Endothelial cell of umbilical vein (primary cell): Measurements from ENCODE around the gene HAPLN2. TPM values are rescaled to one million over a fixed set of nuclear protein-coding genes. Genes with fewer than 3 reads are reported as not detected.
"Not testable (repeated sequence)": the region's sequence is repeated elsewhere in the genome, so short reads cannot be mapped to it uniquely, and the experiment has no call there.

ENCODE experiments used
- BruUV-seq: library from RNA; stranded (reverse); fragments of 400-500 nt; replicated peaks from 2 replicates; lab custom pipeline; 2021; lab: Mats Ljungman, UMichigan
- CTCF ChIA-PET: fragments of 300-600, 350-600 bp; sonication (Branson Sonifier 250); formaldehyde crosslinking; loops from one replicate; lab custom pipeline; 2021; ENCODE audit warnings: antibody characterized with exemption, inconsistent platforms; lab: Charles Lee
- POLR2A ChIA-PET: fragments of 300-600, 350-600 bp; sonication (Branson Sonifier 250); formaldehyde crosslinking; loops from one replicate; lab custom pipeline; 2021; ENCODE audit warnings: antibody characterized with exemption, inconsistent platforms; lab: Charles Lee
- DNase-seq: peaks from one replicate; pipeline ENCODE4 v3.0.0-alpha.2; 2011; ENCODE audit warnings: low read depth, low spot score
- FAIRE-seq: peaks from 2 replicates; lab custom pipeline; 2011; peaks lifted over from hg19 to GRCh38; lab: Jason Lieb, UNC
- H2AFZ ChIP-seq: 2 replicates; pipeline ENCODE4 v1.6.0; 2012; ENCODE audit warnings: low read depth, low read length, control low read depth, inconsistent platforms
- H3K27ac ChIP-seq: 2 replicates; pipeline ENCODE4 v1.5.1; 2011; ENCODE audit warnings: low read depth, mild to moderate bottlenecking, control low read depth, low read length, moderate library complexity; ENCODE audit not compliant: insufficient read depth
- H3K27me3 ChIP-seq, 2 experiments: 2 replicates each; pipeline versions ENCODE4 v1.6.0 to v1.6.1; 2011; ENCODE audit warnings: low read length in 2 of 2, mixed read lengths in 1 of 2; ENCODE audit not compliant: control insufficient read depth in 2 of 2, insufficient read depth in 2 of 2
- H3K36me3 ChIP-seq, 2 experiments: 2 replicates in 1 of 2; 3 replicates in 1 of 2; pipeline ENCODE4 v1.5.1; 2011; ENCODE audit warnings: low read length in 2 of 2, mild to moderate bottlenecking in 1 of 2, moderate library complexity in 1 of 2; ENCODE audit not compliant: control insufficient read depth in 2 of 2, insufficient read depth in 2 of 2; ENCODE audit errors: extremely low read depth in 1 of 2
- H3K4me1 ChIP-seq: 3 replicates; pipeline ENCODE4 v1.5.1; 2011; ENCODE audit warnings: mild to moderate bottlenecking, low read length; ENCODE audit not compliant: control insufficient read depth, insufficient read depth; ENCODE audit errors: extremely low read depth
- H3K4me2 ChIP-seq: 2 replicates; pipeline ENCODE4 v1.6.1; 2011; ENCODE audit warnings: low read length, control low read depth, mixed read lengths; ENCODE audit not compliant: insufficient read depth
- H3K4me3 ChIP-seq, 3 experiments: fragments of 200-600 bp in 1 of 3; sonication (generic), shearing (Covaris generic) in 1 of 3; replicated peaks in 1 of 3; 2 replicates each; pipeline ENCODE4 v1.5.1; 2011 to 2016; ENCODE audit warnings: control low read depth in 3 of 3, low read length in 3 of 3, mild to moderate bottlenecking in 2 of 3, inconsistent platforms in 1 of 3, low read depth in 1 of 3, moderate library complexity in 1 of 3; ENCODE audit not compliant: insufficient read depth in 1 of 3
- H3K79me2 ChIP-seq: 2 replicates; pipeline ENCODE4 v1.6.0; 2012; ENCODE audit warnings: low read length, inconsistent platforms; ENCODE audit not compliant: control insufficient read depth, insufficient read depth
- H3K9ac ChIP-seq: replicated peaks from 2 replicates; pipeline ENCODE3; 2011; ENCODE audit warnings: low read length, control low read depth; ENCODE audit not compliant: insufficient read depth; ENCODE audit errors: extremely low read depth
- H3K9me1 ChIP-seq: replicated peaks from 3 replicates; pipeline ENCODE4 v1.6.0; 2011; ENCODE audit warnings: mild to moderate bottlenecking, low read length; ENCODE audit not compliant: control insufficient read depth, insufficient read depth; ENCODE audit errors: extremely low read depth
- H3K9me3 ChIP-seq: replicated peaks from 2 replicates; pipeline ENCODE4 v1.5.1; 2012; ENCODE audit warnings: low read length, inconsistent platforms; ENCODE audit not compliant: control insufficient read depth, insufficient read depth
- H4K20me1 ChIP-seq: replicated peaks from 2 replicates; pipeline ENCODE3; 2011; ENCODE audit warnings: mild to moderate bottlenecking, low read length; ENCODE audit not compliant: control insufficient read depth, insufficient read depth; ENCODE audit errors: extremely low read depth
- GATA2 ChIP-seq: IDR thresholded peaks from 2 replicates; pipeline ENCODE4 v1.7.0; 2011; ENCODE audit warnings: low read depth, mild to moderate bottlenecking, moderate library complexity, mixed read lengths, low read length; ENCODE audit not compliant: insufficient read length, insufficient read depth
- JUN ChIP-seq: IDR thresholded peaks from 2 replicates; pipeline ENCODE4 v1.6.1; 2011; ENCODE audit warnings: borderline replicate concordance, low read depth; ENCODE audit not compliant: insufficient read length, insufficient read depth
- MYC ChIP-seq: IDR thresholded peaks from one replicate; pipeline ENCODE4 v1.6.1; 2011; ENCODE audit warnings: mild to moderate bottlenecking, low read depth, low read length
- POLR2A ChIP-seq: IDR thresholded peaks from 2 replicates; pipeline ENCODE4 v1.6.1; 2012; ENCODE audit warnings: low read depth, mild to moderate bottlenecking, control low read depth, low read length
- POLR2AphosphoS5 ChIP-seq: IDR thresholded peaks from 2 replicates; pipeline ENCODE4 v1.6.1; 2012; ENCODE audit warnings: low read depth, mild to moderate bottlenecking, control low read depth, low read length, moderate library complexity; ENCODE audit not compliant: insufficient read depth
- dilution Hi-C: fragments of 300-500 bp; cut with MboI; formaldehyde crosslinking; loops from one replicate; pipeline ENCODE4 v1.15.0; 2019; ENCODE audit warnings: low sequenced_read_pairs; ENCODE audit not compliant: extremely low pct_ligation_motif_present
- intact Hi-C: fragments of 100-400 bp; cut with micrococcal nuclease; formaldehyde crosslinking; loops from one replicate; pipeline ENCODE4 v1.10.0; 2022
- polyA plus RNA-seq, 4 experiments: library from polyadenylated mRNA; depleted of rRNA in 3 of 4; stranded (reverse) in 3 of 4; unstranded in 1 of 4; fragments of >200 nt; gene quantifications; 2 replicates each; pipeline versions ENCODE4 v1.2.1 to v1.2.3, GENCODE V29; 2011 to 2012; ENCODE audit warnings: missing spikeins in 1 of 4
- total RNA-seq: library from RNA; stranded (reverse); gene quantifications from 2 replicates; pipeline ENCODE4 v1.2.3, GENCODE V29; 2021
- TF ChIP-seq, protein P1 (sequence below), 2 donors: IDR thresholded peaks; 1 replicate in 1 of 2; 2 replicates in 1 of 2; pipeline ENCODE4 v1.5.1; 2011; ENCODE audit warnings: low read length in 2 of 2, mild to moderate bottlenecking in 2 of 2, moderate library complexity in 2 of 2, control low read depth in 1 of 2, inconsistent platforms in 1 of 2, low read depth in 1 of 2; ENCODE audit not compliant: insufficient read depth in 1 of 2; ENCODE audit errors: extremely low read depth in 1 of 2
- TF ChIP-seq, protein P2 (sequence below): IDR thresholded peaks from 2 replicates; pipeline ENCODE4 v1.6.1; 2011; ENCODE audit not compliant: insufficient read depth, insufficient read length

Gene HAPLN2
- total and polyA plus RNA-seq, 2 donors (not counting 3 experiments of a cell fraction or from before 2014, with no cell fraction given), result not detected

DNA sequence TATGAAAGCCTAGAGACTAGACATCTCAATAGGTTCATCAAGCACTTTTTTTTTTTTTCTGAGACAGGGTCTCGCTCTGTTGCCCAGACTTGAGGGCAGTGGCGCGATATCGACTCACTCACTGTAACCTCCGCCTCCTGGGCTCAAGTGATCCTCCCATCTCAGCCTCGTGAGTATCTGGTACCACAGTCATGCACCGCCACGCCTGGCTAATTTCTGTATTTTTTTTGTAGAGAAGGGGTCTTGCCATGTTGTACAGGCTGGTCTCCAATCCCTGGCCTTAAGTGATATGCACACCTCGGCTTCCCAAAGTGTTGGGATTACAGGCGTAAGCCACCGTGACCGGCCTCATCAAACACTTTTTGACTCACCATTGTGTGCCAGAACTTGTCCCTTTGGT is 17.3 kb upstream of the HAPLN2 start:
- ChIA-PET POLR2A (interaction anchor here (0.9 to 1.8 kb wide), 2 partner anchors 10 to 11 kb away, joined by 3 to 9 read pairs; partner anchors contain the start of gene NAXE), CTCF (interaction anchor here (0.6 to 1.8 kb wide), 7 partner anchors 10 to 216 kb away, joined by 3 to 9 read pairs (median 5); partner anchors contain the start of gene NAXE)
- H3K27me3 ChIP-seq, result no peaks in the 10 kb centered on the region
- H3K9ac ChIP-seq, result peak overlapping the region; percentile 79
- dilution Hi-C loops, result no loop called here
- FAIRE-seq (no peak), DNase-seq (no peak)
- H3K79me2 ChIP-seq, result peaks cover 19% of the 10 kb centered on the region
- H3K9me3 ChIP-seq, result no peaks in the 10 kb centered on the region
- H3K4me3 ChIP-seq, result peak overlapping the region in 2 of 3 experiments; percentile 50 to 87
- H4K20me1 ChIP-seq, result no peaks in the 10 kb centered on the region
- H3K4me2 ChIP-seq, result peak overlapping the region; percentile 76
- BruUV-seq, result no TSS peak
- peak overlapping the region; percentile 91 for H2AFZ ChIP-seq
- intact Hi-C loops, result loop anchor here (1.0 to 2.0 kb wide), 3 partner anchors 9 to 145 kb away; no protein-coding TSS in a partner anchor
- TF ChIP-seq MYC (no peak), POLR2A (no peak), JUN (no peak)
- peak overlapping the region; percentile 60 for H3K27ac ChIP-seq
- no peaks in the 10 kb centered on the region for H3K9me1 ChIP-seq
- peaks cover 0 to 9% of the 10 kb centered on the region in 2 experiments for H3K36me3 ChIP-seq
- peaks cover 10% of the 10 kb centered on the region for H3K4me1 ChIP-seq

DNA sequence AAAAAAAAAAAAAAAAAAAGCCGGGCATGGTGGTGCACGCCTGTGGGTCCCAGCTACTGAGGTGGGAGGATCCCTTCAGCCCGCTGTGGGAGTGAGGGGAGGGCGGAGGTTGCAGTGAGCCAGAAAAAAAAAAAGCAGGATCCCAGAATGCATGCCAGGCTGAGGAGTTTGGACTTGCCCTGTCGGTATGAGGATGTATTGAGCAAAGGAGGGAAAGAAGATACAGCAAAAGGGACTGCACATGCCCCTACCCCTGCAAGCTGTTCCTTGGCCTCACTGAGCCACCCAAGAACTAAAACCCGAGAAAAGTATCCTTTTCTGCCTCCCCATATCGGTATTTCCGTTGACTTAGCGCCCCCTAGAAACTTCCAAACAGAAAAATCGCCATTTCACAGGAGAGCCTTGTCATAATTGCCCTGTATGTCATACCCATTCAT is 16.6 kb upstream of the HAPLN2 start:
- Histone ChIP-seq H3K9me3 (no peaks in the 10 kb centered on the region), H3K9ac (no peak overlapping the region), H3K27me3 (peaks cover 0 to 1% of the 10 kb centered on the region in 2 experiments), H3K79me2 (peaks cover 19% of the 10 kb centered on the region), H3K4me1 (peaks cover 10% of the 10 kb centered on the region), H2AFZ (no peak overlapping the region), H3K4me3 (no peak overlapping the region), H4K20me1 (no peaks in the 10 kb centered on the region), H3K9me1 (no peaks in the 10 kb centered on the region), H3K36me3 (peaks cover 0 to 3% of the 10 kb centered on the region in 2 experiments), H3K27ac (no peak overlapping the region), H3K4me2 (no peak overlapping the region)
- no TSS peak for BruUV-seq
- TF ChIP-seq, protein P1, sequence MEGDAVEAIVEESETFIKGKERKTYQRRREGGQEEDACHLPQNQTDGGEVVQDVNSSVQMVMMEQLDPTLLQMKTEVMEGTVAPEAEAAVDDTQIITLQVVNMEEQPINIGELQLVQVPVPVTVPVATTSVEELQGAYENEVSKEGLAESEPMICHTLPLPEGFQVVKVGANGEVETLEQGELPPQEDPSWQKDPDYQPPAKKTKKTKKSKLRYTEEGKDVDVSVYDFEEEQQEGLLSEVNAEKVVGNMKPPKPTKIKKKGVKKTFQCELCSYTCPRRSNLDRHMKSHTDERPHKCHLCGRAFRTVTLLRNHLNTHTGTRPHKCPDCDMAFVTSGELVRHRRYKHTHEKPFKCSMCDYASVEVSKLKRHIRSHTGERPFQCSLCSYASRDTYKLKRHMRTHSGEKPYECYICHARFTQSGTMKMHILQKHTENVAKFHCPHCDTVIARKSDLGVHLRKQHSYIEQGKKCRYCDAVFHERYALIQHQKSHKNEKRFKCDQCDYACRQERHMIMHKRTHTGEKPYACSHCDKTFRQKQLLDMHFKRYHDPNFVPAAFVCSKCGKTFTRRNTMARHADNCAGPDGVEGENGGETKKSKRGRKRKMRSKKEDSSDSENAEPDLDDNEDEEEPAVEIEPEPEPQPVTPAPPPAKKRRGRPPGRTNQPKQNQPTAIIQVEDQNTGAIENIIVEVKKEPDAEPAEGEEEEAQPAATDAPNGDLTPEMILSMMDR (IDR thresholded peaks at IDR 0.05; ENCODE audit: extremely low read depth in 1 of 2, insufficient read depth in 1 of 2, low read depth in 1 of 2, low read length in 2 of 2), result peak in 1 of 2 donors; percentile 2
- no peak for TF ChIP-seq POLR2A
- TF ChIP-seq POLR2AphosphoS5, result no peak
- TF ChIP-seq GATA2, result no peak
- TF ChIP-seq, protein P2, sequence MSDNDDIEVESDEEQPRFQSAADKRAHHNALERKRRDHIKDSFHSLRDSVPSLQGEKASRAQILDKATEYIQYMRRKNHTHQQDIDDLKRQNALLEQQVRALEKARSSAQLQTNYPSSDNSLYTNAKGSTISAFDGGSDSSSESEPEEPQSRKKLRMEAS, result no peak
- CTCF ChIA-PET, result interaction anchor here (1.7 kb wide), 2 partner anchors 16 to 122 kb away, joined by 5 to 9 read pairs; no protein-coding TSS in a partner anchor
- POLR2A ChIA-PET, result no interaction called here
- FAIRE-seq (peak; percentile 44), DNase-seq (no peak)
- intact Hi-C loops (no loop called here), dilution Hi-C loops (no loop called here)

DNA sequence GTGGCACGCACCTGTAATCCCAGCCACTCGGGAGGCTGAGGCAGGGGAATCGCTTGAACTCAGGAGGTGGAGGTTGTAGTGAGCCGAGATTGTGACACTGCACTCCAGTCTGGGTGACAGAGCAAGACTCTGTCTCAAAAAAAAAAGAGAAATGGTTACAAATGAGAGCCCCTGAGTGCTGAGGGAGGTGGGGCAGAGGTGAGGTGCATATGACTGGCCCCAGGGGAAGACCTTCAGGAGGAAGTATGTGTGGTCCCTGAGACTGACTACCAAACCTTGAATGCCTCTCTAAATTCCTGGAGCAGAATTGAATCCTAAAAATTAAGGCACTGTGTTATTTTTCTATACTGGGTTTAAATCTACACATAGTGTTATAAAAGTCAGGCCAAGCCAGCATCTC is 11.9 kb upstream of the HAPLN2 start:
- H3K9me1 ChIP-seq, H3K36me3 ChIP-seq, H2AFZ ChIP-seq, H3K4me3 ChIP-seq, dilution Hi-C loops, BruUV-seq, H3K4me1 ChIP-seq, H3K9me3 ChIP-seq, H3K9ac ChIP-seq, H3K27ac ChIP-seq, POLR2A ChIA-PET, CTCF ChIA-PET, H4K20me1 ChIP-seq, FAIRE-seq, H3K79me2 ChIP-seq, H3K4me2 ChIP-seq, H3K27me3 ChIP-seq, DNase-seq: not testable (repeated sequence)
- intact Hi-C loops, result loop anchor here (5.0 kb wide), 1 partner anchor 35 kb away; the partner anchor contains the start of gene IQGAP3
